Measurements from ENCODE around the gene EPB42.

- TF ChIP-seq EP300 (IDR thresholded peaks at IDR 0.05) (no peak), POLR2A (IDR thresholded peaks at IDR 0.05) (no peak)
Observed at GRCh38 chr15:43214592-43215295, 6.1 kb downstream of the EPB42 start.

All from gastroesophageal sphincter (tissue), 2 donors.